ENCODE results near the gene LCTL. TPM values are rescaled to one million over a fixed set of nuclear protein-coding genes. Genes with fewer than 3 reads are reported as not detected.

Gene LCTL
- total RNA-seq, 5 donors from 2014 or later (not counting 1 experiment from before 2014, with no cell fraction given) = not detected

GRCh38 chr15:66599536-66600239 is 33.9 kb upstream of the LCTL start:
- no peak for DNase-seq
- WGBS (ENCODE audit: insufficient coverage) = 71% methylated on average over 5 of the region's 13 CpGs
- H3K36me3 Mint-ChIP-seq = no peaks in the 10 kb centered on the region
- Histone ChIP-seq H3K4me3 (ENCODE audit: control insufficient read depth in 1 of 2, extremely low read depth in 1 of 2, low read length in 1 of 2) (no peak overlapping the region), H3K36me3 (ENCODE audit: control insufficient read depth in 2 of 2, extremely low read depth in 1 of 2, insufficient read depth in 1 of 2, low read length in 1 of 2) (no peaks in the 10 kb centered on the region), H3K9me3 (no peaks in the 10 kb centered on the region), H3K27me3 (replicated peaks in 1 of 2; ENCODE audit: control insufficient read depth in 2 of 2, extremely low read depth in 1 of 2, insufficient read depth in 2 of 2, low read length in 1 of 2) (peaks cover 0 to 43% of the 10 kb centered on the region in 2 experiments), H3K27ac (ENCODE audit: low read length) (no peak overlapping the region), H3K4me1 (ENCODE audit: control insufficient read depth in 1 of 2, extremely low read depth in 1 of 2, insufficient read depth in 2 of 2, low read length in 2 of 2) (peaks cover 3 to 6% of the 10 kb centered on the region in 2 experiments)
- POLR2A ChIA-PET = interaction anchor here in 1 of 2 donors (0.6 kb wide), 1 partner anchor 1306 kb away, joined by 3 read pairs; no protein-coding TSS in a partner anchor
- CTCF ChIA-PET = interaction anchor here in 1 of 2 donors (0.5 kb wide), 1 partner anchor 8 kb away, joined by 7 read pairs; no protein-coding TSS in a partner anchor
- no peaks in the 10 kb centered on the region for H3K9me3 Mint-ChIP-seq
- H3K27me3 Mint-ChIP-seq = peaks cover 0 to 10% of the 10 kb centered on the region in 2 donors
- no peak for ATAC-seq (replicated peaks in 1 of 4)
- H3K27ac Mint-ChIP-seq = no peak overlapping the region
- peaks cover 7 to 8% (median 7%) of the 10 kb centered on the region in 3 donors for H3K4me1 Mint-ChIP-seq
- no peak overlapping the region for H3K4me3 Mint-ChIP-seq

- peak overlapping the region in 1 of 3 donors; percentile 12 for H3K4me3 Mint-ChIP-seq
- CTCF ChIA-PET = no interaction called here
- POLR2A ChIA-PET = interaction anchor here in 1 of 2 donors (0.6 kb wide), 1 partner anchor 1528 kb away, joined by 3 read pairs; no protein-coding TSS in a partner anchor
Observed at GRCh38 chr15:66598095-66598815, 32.5 kb upstream of the LCTL start.

GRCh38 chr15:66595931-66596545 is 30.2 kb upstream of the LCTL start:
- H3K9me3 Mint-ChIP-seq = no peaks in the 10 kb centered on the region

More at GRCh38 chr15:66598095-66598815, 32.5 kb upstream of the LCTL start:
- H3K9me3 ChIP-seq = no peaks in the 10 kb centered on the region
- no peaks in the 10 kb centered on the region for H3K36me3 ChIP-seq (ENCODE audit: control insufficient read depth in 2 of 2, extremely low read depth in 1 of 2, insufficient read depth in 1 of 2, low read length in 1 of 2)
- peaks cover 3 to 6% of the 10 kb centered on the region in 2 experiments for H3K4me1 ChIP-seq (ENCODE audit: control insufficient read depth in 1 of 2, extremely low read depth in 1 of 2, insufficient read depth in 2 of 2, low read length in 2 of 2)
- no peak overlapping the region for H3K4me3 ChIP-seq (ENCODE audit: control insufficient read depth in 1 of 2, extremely low read depth in 1 of 2, low read length in 1 of 2)
- H3K27me3 ChIP-seq (replicated peaks in 1 of 2; ENCODE audit: control insufficient read depth in 2 of 2, extremely low read depth in 1 of 2, insufficient read depth in 2 of 2, low read length in 1 of 2) = peaks cover 0 to 34% of the 10 kb centered on the region in 2 experiments
- Mint-ChIP-seq H3K27me3 (peaks cover 0 to 11% of the 10 kb centered on the region in 2 donors), H3K27ac (peak overlapping the region in 1 of 2 donors; percentile 11), H3K36me3 (no peaks in the 10 kb centered on the region), H3K9me3 (no peaks in the 10 kb centered on the region), H3K4me1 (peaks cover 7 to 8% (median 7%) of the 10 kb centered on the region in 3 donors)
- H3K27ac ChIP-seq (ENCODE audit: low read length) = no peak overlapping the region
- ATAC-seq (replicated peaks in 1 of 4) (peak in 2 of 4 experiments; percentile 9 to 43), DNase-seq (no peak)
- 44% methylated on average over 12 of the region's 14 CpGs for WGBS (ENCODE audit: insufficient coverage)

GRCh38 chr15:66595332-66595731 is 29.5 kb upstream of the LCTL start:
- Histone ChIP-seq H3K4me3 (ENCODE audit: control insufficient read depth in 1 of 2, extremely low read depth in 1 of 2, low read length in 1 of 2) (no peak overlapping the region), H3K4me1 (ENCODE audit: control insufficient read depth in 1 of 2, extremely low read depth in 1 of 2, insufficient read depth in 2 of 2, low read length in 2 of 2) (peaks cover 3 to 6% of the 10 kb centered on the region in 2 experiments), H3K27me3 (replicated peaks in 1 of 2; ENCODE audit: control insufficient read depth in 2 of 2, extremely low read depth in 1 of 2, insufficient read depth in 2 of 2, low read length in 1 of 2) (peaks cover 0 to 20% of the 10 kb centered on the region in 2 experiments), H3K9me3 (no peaks in the 10 kb centered on the region), H3K27ac (ENCODE audit: low read length) (no peak overlapping the region), H3K36me3 (ENCODE audit: control insufficient read depth in 2 of 2, extremely low read depth in 1 of 2, insufficient read depth in 1 of 2, low read length in 1 of 2) (no peaks in the 10 kb centered on the region)
- Mint-ChIP-seq H3K36me3 (no peaks in the 10 kb centered on the region), H3K9me3 (no peaks in the 10 kb centered on the region), H3K27ac (no peak overlapping the region), H3K4me3 (no peak overlapping the region), H3K27me3 (peaks cover 0 to 18% of the 10 kb centered on the region in 2 donors), H3K4me1 (peaks cover 7 to 8% (median 7%) of the 10 kb centered on the region in 3 donors)
- ATAC-seq (replicated peaks in 1 of 4) (no peak), DNase-seq (no peak)
- POLR2A ChIA-PET = no interaction called here
- CTCF ChIA-PET = no interaction called here

More at GRCh38 chr15:66595931-66596545, 30.2 kb upstream of the LCTL start:
- CTCF ChIA-PET = no interaction called here
- H3K27me3 ChIP-seq (replicated peaks in 1 of 2; ENCODE audit: control insufficient read depth in 2 of 2, extremely low read depth in 1 of 2, insufficient read depth in 2 of 2, low read length in 1 of 2) = peaks cover 0 to 24% of the 10 kb centered on the region in 2 experiments
- POLR2A ChIA-PET = no interaction called here
- H3K4me3 Mint-ChIP-seq = no peak overlapping the region
- no peaks in the 10 kb centered on the region for H3K36me3 Mint-ChIP-seq
- ATAC-seq (replicated peaks in 1 of 4) = no peak
- no peak overlapping the region for H3K27ac ChIP-seq (ENCODE audit: low read length)
- peaks cover 3 to 6% of the 10 kb centered on the region in 2 experiments for H3K4me1 ChIP-seq (ENCODE audit: control insufficient read depth in 1 of 2, extremely low read depth in 1 of 2, insufficient read depth in 2 of 2, low read length in 2 of 2)
- peaks cover 0 to 19% of the 10 kb centered on the region in 2 donors for H3K27me3 Mint-ChIP-seq
- no peak overlapping the region for H3K4me3 ChIP-seq (ENCODE audit: control insufficient read depth in 1 of 2, extremely low read depth in 1 of 2, low read length in 1 of 2)
- H3K4me1 Mint-ChIP-seq = peaks cover 7 to 8% (median 7%) of the 10 kb centered on the region in 3 donors
- 85% methylated on average over 3 of the region's 8 CpGs for WGBS (ENCODE audit: insufficient coverage)
- no peaks in the 10 kb centered on the region for H3K9me3 ChIP-seq
- no peak for DNase-seq
- no peaks in the 10 kb centered on the region for H3K36me3 ChIP-seq (ENCODE audit: control insufficient read depth in 2 of 2, extremely low read depth in 1 of 2, insufficient read depth in 1 of 2, low read length in 1 of 2)
- no peak overlapping the region for H3K27ac Mint-ChIP-seq

- ATAC-seq (replicated peaks in 1 of 4) = no peak
- no peak overlapping the region for H3K27ac Mint-ChIP-seq
- POLR2A ChIA-PET = no interaction called here
- peaks cover 3 to 6% of the 10 kb centered on the region in 2 experiments for H3K4me1 ChIP-seq (ENCODE audit: control insufficient read depth in 1 of 2, extremely low read depth in 1 of 2, insufficient read depth in 2 of 2, low read length in 2 of 2)
- H3K27me3 Mint-ChIP-seq = peaks cover 0 to 16% of the 10 kb centered on the region in 2 donors
- peaks cover 7 to 8% (median 7%) of the 10 kb centered on the region in 3 donors for H3K4me1 Mint-ChIP-seq
- 80% methylated on average over 1 of the region's 5 CpGs for WGBS (ENCODE audit: insufficient coverage)
- no peaks in the 10 kb centered on the region for H3K9me3 Mint-ChIP-seq
- DNase-seq = no peak
- no peaks in the 10 kb centered on the region for H3K36me3 ChIP-seq (ENCODE audit: control insufficient read depth in 2 of 2, extremely low read depth in 1 of 2, insufficient read depth in 1 of 2, low read length in 1 of 2)
- H3K36me3 Mint-ChIP-seq = no peaks in the 10 kb centered on the region
- CTCF ChIA-PET = no interaction called here
- peaks cover 0 to 17% of the 10 kb centered on the region in 2 experiments for H3K27me3 ChIP-seq (replicated peaks in 1 of 2; ENCODE audit: control insufficient read depth in 2 of 2, extremely low read depth in 1 of 2, insufficient read depth in 2 of 2, low read length in 1 of 2)
- no peak overlapping the region for H3K27ac ChIP-seq (ENCODE audit: low read length)
- H3K9me3 ChIP-seq = no peaks in the 10 kb centered on the region
- no peak overlapping the region for H3K4me3 Mint-ChIP-seq
- no peak overlapping the region for H3K4me3 ChIP-seq (ENCODE audit: control insufficient read depth in 1 of 2, extremely low read depth in 1 of 2, low read length in 1 of 2)
Observed at GRCh38 chr15:66594836-66595235, 29.0 kb upstream of the LCTL start.

- 87% methylated on average over 8 of the region's 10 CpGs for WGBS (ENCODE audit: insufficient coverage)
- no peak for ATAC-seq (replicated peaks in 1 of 4)
- H3K9me3 Mint-ChIP-seq = no peaks in the 10 kb centered on the region
- DNase-seq = no peak
- H3K4me3 Mint-ChIP-seq = no peak overlapping the region
- peaks cover 0 to 16% of the 10 kb centered on the region in 2 donors for H3K27me3 Mint-ChIP-seq
- Histone ChIP-seq H3K27ac (ENCODE audit: low read length) (no peak overlapping the region), H3K4me3 (ENCODE audit: control insufficient read depth in 1 of 2, extremely low read depth in 1 of 2, low read length in 1 of 2) (no peak overlapping the region), H3K36me3 (ENCODE audit: control insufficient read depth in 2 of 2, extremely low read depth in 1 of 2, insufficient read depth in 1 of 2, low read length in 1 of 2) (no peaks in the 10 kb centered on the region), H3K27me3 (replicated peaks in 1 of 2; ENCODE audit: control insufficient read depth in 2 of 2, extremely low read depth in 1 of 2, insufficient read depth in 2 of 2, low read length in 1 of 2) (peaks cover 0 to 19% of the 10 kb centered on the region in 2 experiments), H3K9me3 (no peaks in the 10 kb centered on the region), H3K4me1 (ENCODE audit: control insufficient read depth in 1 of 2, extremely low read depth in 1 of 2, insufficient read depth in 2 of 2, low read length in 2 of 2) (peaks cover 3 to 6% of the 10 kb centered on the region in 2 experiments)
- H3K4me1 Mint-ChIP-seq = peaks cover 7 to 8% (median 7%) of the 10 kb centered on the region in 3 donors
- no peak overlapping the region for H3K27ac Mint-ChIP-seq
- H3K36me3 Mint-ChIP-seq = no peaks in the 10 kb centered on the region
- ChIA-PET CTCF (no interaction called here), POLR2A (no interaction called here)
Observed at GRCh38 chr15:66594344-66594743, 28.5 kb upstream of the LCTL start.

All from T-cell (primary cell).